Measurements from ENCODE around the gene SUGT1.
A peak's percentile ranks its signal among the peaks of the same experiment; 100 is the strongest.
"Not testable (repeated sequence)": the region's sequence is repeated elsewhere in the genome, so short reads cannot be mapped to it uniquely, and the experiment has no call there.

SUGT1 gene

GRCh38 chr13:52670726-52671125, 18.1 kb downstream of the SUGT1 start:
- DNase-seq, result no peak

GRCh38 chr13:52673465-52673864, 20.8 kb downstream of the SUGT1 start:
- DNase-seq, result no peak

- DNase-seq, result no peak
These were observed 25.2 kb downstream of the SUGT1 start for GRCh38 chr13:52677823-52678222.

- DNase-seq, result not testable (repeated sequence)
These were observed 33.2 kb downstream of the SUGT1 start for GRCh38 chr13:52685806-52686205.

- no peak for DNase-seq
These were observed 33.7 kb downstream of the SUGT1 start for GRCh38 chr13:52686376-52686775.

- no peak for DNase-seq
These were observed 43.2 kb downstream of the SUGT1 start for GRCh38 chr13:52695856-52696255.

- DNase-seq, result no peak
These were observed 43.9 kb downstream of the SUGT1 start for GRCh38 chr13:52696566-52696965.

GRCh38 chr13:52701728-52702465, 49.3 kb downstream of the SUGT1 start:
- DNase-seq, result no peak

GRCh38 chr13:52703482-52703881, 50.8 kb downstream of the SUGT1 start:
- DNase-seq, result no peak

- DNase-seq, result no peak
These were observed 53.4 kb downstream of the SUGT1 start for GRCh38 chr13:52706081-52706480.

- no peak for DNase-seq
These were observed 54.7 kb downstream of the SUGT1 start for GRCh38 chr13:52707375-52707774.

- DNase-seq, result not testable (repeated sequence)
These were observed 55.6 kb downstream of the SUGT1 start for GRCh38 chr13:52708266-52708665.

GRCh38 chr13:52711286-52711685, 58.6 kb downstream of the SUGT1 start:
- DNase-seq, result no peak

GRCh38 chr13:52712385-52712784, 59.7 kb downstream of the SUGT1 start:
- DNase-seq, result no peak

- peak; percentile 16 to 23 for DNase-seq
These were observed 61.3 kb downstream of the SUGT1 start for GRCh38 chr13:52713894-52714293.

- not testable (repeated sequence) for DNase-seq
These were observed 68.3 kb downstream of the SUGT1 start for GRCh38 chr13:52720904-52721303.

GRCh38 chr13:52721356-52721755, 68.7 kb downstream of the SUGT1 start:
- not testable (repeated sequence) for DNase-seq

- DNase-seq, result no peak
These were observed 70.5 kb downstream of the SUGT1 start for GRCh38 chr13:52723181-52723580.

- DNase-seq, result no peak
These were observed 72.7 kb downstream of the SUGT1 start for GRCh38 chr13:52725302-52725701.

GRCh38 chr13:52726258-52726657, 73.6 kb downstream of the SUGT1 start:
- DNase-seq, result no peak

GRCh38 chr13:52734075-52734623, 81.5 kb downstream of the SUGT1 start:
- no peak for DNase-seq

- no peak for DNase-seq
These were observed 84.3 kb downstream of the SUGT1 start for GRCh38 chr13:52736891-52737290.

- DNase-seq, result no peak
These were observed 84.8 kb downstream of the SUGT1 start for GRCh38 chr13:52737451-52737850.

GRCh38 chr13:52737965-52738364, 85.3 kb downstream of the SUGT1 start:
- DNase-seq, result no peak

Data from hippocampal formation (tissue), 2 donors.